HUES6 (cell line): ENCODE measurements around the gene RAB7B.

ENCODE experiments used
- H3K27ac ChIP-seq: 2 replicates; pipeline ENCODE4 v1.7.0; 2013; ENCODE audit warnings: low read depth, mild to moderate bottlenecking, low read length, inconsistent platforms
- H3K27me3 ChIP-seq: 2 replicates; pipeline ENCODE4 v1.6.1; 2013; ENCODE audit warnings: low read length; ENCODE audit not compliant: control insufficient read depth, insufficient read depth
- H3K36me3 ChIP-seq: 2 replicates; pipeline ENCODE4 v1.6.1; 2013; ENCODE audit warnings: low read length; ENCODE audit not compliant: control insufficient read depth, insufficient read depth
- H3K4me1 ChIP-seq: 2 replicates; pipeline ENCODE4 v1.6.1; 2013; ENCODE audit warnings: low read length; ENCODE audit not compliant: control insufficient read depth, insufficient read depth
- H3K4me3 ChIP-seq: 2 replicates; pipeline ENCODE4 v1.5.1; 2013; ENCODE audit warnings: low read depth, low read length
- H3K9ac ChIP-seq: one replicate; pipeline ENCODE4 v1.6.1; 2013; ENCODE audit warnings: mild to moderate bottlenecking, low read length
- H3K9me3 ChIP-seq: 2 replicates; pipeline ENCODE4 v1.6.1; 2013; ENCODE audit warnings: low read depth, low read length; ENCODE audit not compliant: control insufficient read depth, insufficient read depth

RAB7B gene

GRCh38 chr1:205980237-205980870 lies 22.8 kb downstream of the RAB7B start:
- no peak overlapping the region for H3K27ac ChIP-seq
- H3K9ac ChIP-seq = no peak overlapping the region
- no peak overlapping the region for H3K4me3 ChIP-seq
- no peaks in the 10 kb centered on the region for H3K36me3 ChIP-seq
- H3K9me3 ChIP-seq = no peaks in the 10 kb centered on the region
- peaks cover 6% of the 10 kb centered on the region; the same call in 1 of the 2 replicates for H3K4me1 ChIP-seq
- H3K27me3 ChIP-seq = no peaks in the 10 kb centered on the region

GRCh38 chr1:205979301-205979700 lies 23.9 kb downstream of the RAB7B start:
- Histone ChIP-seq H3K27me3 (no peaks in the 10 kb centered on the region), H3K4me3 (no peak overlapping the region), H3K9ac (no peak overlapping the region), H3K36me3 (no peaks in the 10 kb centered on the region), H3K4me1 (peaks cover 6% of the 10 kb centered on the region; the same call in 1 of the 2 replicates), H3K27ac (no peak overlapping the region), H3K9me3 (no peaks in the 10 kb centered on the region; the same call in 1 of the 2 replicates)

DNA sequence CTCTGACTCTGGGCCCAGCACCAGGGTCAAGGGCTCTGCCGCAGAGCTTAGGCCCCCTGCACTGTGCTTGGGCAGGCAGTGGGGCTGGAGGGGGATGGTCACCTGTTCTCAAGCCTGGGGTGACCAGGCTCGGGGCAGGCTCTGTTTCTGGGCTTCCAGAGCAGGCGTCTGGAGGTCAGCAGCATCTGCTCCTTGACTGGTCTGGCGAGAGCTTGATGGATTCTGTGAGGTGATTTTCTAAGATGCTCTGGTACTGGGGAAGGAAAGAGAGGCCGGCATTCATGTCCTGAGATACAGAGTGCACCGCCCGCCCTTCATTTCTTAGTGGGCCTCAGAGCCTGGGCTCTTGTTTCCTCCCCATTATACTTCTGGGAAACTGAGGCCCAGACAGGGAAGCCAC lies 24.5 kb downstream of the RAB7B start:
- Histone ChIP-seq H3K4me3 (no peak overlapping the region), H3K4me1 (peaks cover 6% of the 10 kb centered on the region; the same call in 1 of the 2 replicates), H3K36me3 (no peaks in the 10 kb centered on the region), H3K9me3 (peaks cover 4% of the 10 kb centered on the region; the same call in 1 of the 2 replicates), H3K27me3 (no peaks in the 10 kb centered on the region), H3K27ac (no peak overlapping the region), H3K9ac (no peak overlapping the region)

DNA sequence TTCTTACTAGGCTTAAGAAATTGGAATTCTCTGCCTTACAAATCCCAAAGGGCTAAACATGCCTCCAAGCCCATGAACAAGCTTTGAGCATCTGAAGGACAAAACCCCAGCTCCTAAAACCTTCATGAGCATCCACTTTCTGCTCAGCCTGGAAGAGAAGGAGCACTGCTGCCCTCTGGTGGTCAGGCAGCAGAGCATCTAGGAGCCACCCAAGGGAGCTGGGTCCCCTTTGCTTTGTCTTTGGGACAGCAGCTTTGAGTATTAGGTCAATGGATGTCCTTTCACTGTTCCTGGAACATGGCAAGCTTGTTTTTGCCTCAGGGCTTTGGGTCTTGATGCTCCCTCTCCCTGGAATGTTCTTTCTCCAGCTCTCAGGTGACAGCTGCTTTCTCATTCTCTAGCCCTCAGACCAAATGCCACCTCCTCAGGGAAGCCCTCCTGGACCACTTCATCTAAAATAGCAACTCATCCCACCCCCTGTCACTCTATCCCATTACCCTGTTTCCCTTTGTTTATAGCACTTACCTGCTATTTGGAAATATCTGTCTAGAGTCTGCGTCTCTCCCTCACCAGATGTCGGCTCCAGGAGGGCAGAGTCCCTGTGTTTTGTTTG lies 25.7 kb downstream of the RAB7B start:
- Histone ChIP-seq H3K27me3 (no peaks in the 10 kb centered on the region), H3K9ac (no peak overlapping the region), H3K27ac (no peak overlapping the region), H3K9me3 (peaks cover 10% of the 10 kb centered on the region; the same call in 1 of the 2 replicates), H3K4me3 (no peak overlapping the region), H3K36me3 (no peaks in the 10 kb centered on the region), H3K4me1 (peaks cover 6% of the 10 kb centered on the region; the same call in 1 of the 2 replicates)

- Histone ChIP-seq H3K9me3 (peaks cover 10% of the 10 kb centered on the region; the same call in 1 of the 2 replicates), H3K36me3 (no peaks in the 10 kb centered on the region), H3K9ac (no peak overlapping the region), H3K4me1 (peaks cover 6% of the 10 kb centered on the region; the same call in 1 of the 2 replicates), H3K4me3 (no peak overlapping the region), H3K27ac (no peak overlapping the region), H3K27me3 (no peaks in the 10 kb centered on the region)
These were observed 26.3 kb downstream of the RAB7B start for GRCh38 chr1:205976708-205977401.

DNA sequence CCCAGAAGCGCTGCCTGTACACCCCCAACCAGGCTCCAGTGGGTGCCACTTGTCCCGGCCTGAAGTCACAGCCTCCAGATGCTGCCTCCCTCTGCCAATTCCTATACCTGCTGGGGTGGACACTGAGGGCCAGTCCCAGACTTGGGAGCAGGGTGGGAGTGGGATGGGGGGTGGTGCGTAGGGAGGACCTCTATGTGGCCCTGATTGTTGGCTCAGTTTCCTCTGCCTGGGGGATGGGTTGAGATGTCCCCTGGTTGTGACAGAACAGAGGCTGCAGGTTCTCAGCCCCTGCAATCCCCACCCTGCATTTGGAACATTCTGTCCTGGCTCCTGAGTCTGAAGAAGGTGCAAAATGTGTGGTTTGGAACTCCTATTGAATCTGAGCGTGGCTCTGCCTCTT lies 27.2 kb downstream of the RAB7B start:
- peaks cover 6% of the 10 kb centered on the region; the same call in 1 of the 2 replicates for H3K4me1 ChIP-seq
- H3K27me3 ChIP-seq = no peaks in the 10 kb centered on the region
- peaks cover 10% of the 10 kb centered on the region; the same call in 1 of the 2 replicates for H3K9me3 ChIP-seq
- no peaks in the 10 kb centered on the region for H3K36me3 ChIP-seq
- no peak overlapping the region for H3K9ac ChIP-seq
- H3K4me3 ChIP-seq = no peak overlapping the region
- no peak overlapping the region for H3K27ac ChIP-seq

- Histone ChIP-seq H3K27me3 (no peaks in the 10 kb centered on the region), H3K36me3 (no peaks in the 10 kb centered on the region), H3K9me3 (peaks cover 10% of the 10 kb centered on the region; the same call in 1 of the 2 replicates), H3K9ac (no peak overlapping the region), H3K4me1 (peaks cover 6% of the 10 kb centered on the region; the same call in 1 of the 2 replicates), H3K27ac (no peak overlapping the region), H3K4me3 (no peak overlapping the region)
These were observed 27.7 kb downstream of the RAB7B start for GRCh38 chr1:205975387-205975998.

DNA sequence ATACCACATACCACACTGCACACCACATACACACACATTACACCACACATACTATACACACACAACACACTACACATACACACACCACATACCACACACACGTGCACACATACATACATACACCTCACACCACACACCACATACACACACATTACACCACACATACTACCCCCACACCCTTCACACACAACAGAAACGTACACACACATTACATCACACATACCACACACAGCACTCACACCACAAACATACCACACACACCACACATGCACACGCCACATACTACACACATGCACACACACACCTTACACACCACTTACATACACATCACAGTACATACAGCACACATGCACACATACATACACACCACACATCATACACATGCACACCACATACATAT lies 28.5 kb downstream of the RAB7B start:
- no peaks in the 10 kb centered on the region for H3K36me3 ChIP-seq
- H3K27me3 ChIP-seq = no peaks in the 10 kb centered on the region
- no peak overlapping the region for H3K4me3 ChIP-seq
- peaks cover 10% of the 10 kb centered on the region; the same call in 1 of the 2 replicates for H3K9me3 ChIP-seq
- no peak overlapping the region for H3K9ac ChIP-seq
- peaks cover 6% of the 10 kb centered on the region; the same call in 1 of the 2 replicates for H3K4me1 ChIP-seq
- no peak overlapping the region for H3K27ac ChIP-seq

- H3K4me3 ChIP-seq = no peak overlapping the region
- H3K27me3 ChIP-seq = no peaks in the 10 kb centered on the region
- no peak overlapping the region for H3K27ac ChIP-seq
- H3K36me3 ChIP-seq = no peaks in the 10 kb centered on the region
- peaks cover 10% of the 10 kb centered on the region; the same call in 1 of the 2 replicates for H3K9me3 ChIP-seq
- no peak overlapping the region for H3K9ac ChIP-seq
- H3K4me1 ChIP-seq = peaks cover 6% of the 10 kb centered on the region; the same call in 1 of the 2 replicates
These were observed 29.6 kb downstream of the RAB7B start for GRCh38 chr1:205973377-205974232.

GRCh38 chr1:205972491-205973168 lies 30.6 kb downstream of the RAB7B start:
- no peak overlapping the region for H3K4me3 ChIP-seq
- no peaks in the 10 kb centered on the region for H3K27me3 ChIP-seq
- peaks cover 10% of the 10 kb centered on the region; the same call in 1 of the 2 replicates for H3K9me3 ChIP-seq
- H3K4me1 ChIP-seq = peaks cover 6% of the 10 kb centered on the region; the same call in 1 of the 2 replicates
- H3K36me3 ChIP-seq = no peaks in the 10 kb centered on the region
- no peak overlapping the region for H3K9ac ChIP-seq
- no peak overlapping the region for H3K27ac ChIP-seq
